Middle frontal gyrus (tissue), 1 donor: ENCODE data around the gene DNAJC2.
"Not testable (repeated sequence)": the region's sequence is repeated elsewhere in the genome, so short reads cannot be mapped to it uniquely, and the experiment has no call there.

Source experiments
- DNase-seq: peaks from one replicate; pipeline ENCODE4 v3.0.0-alpha.2; 2015; ENCODE audit warnings: low spot score; ENCODE audit errors: extremely low spot score

Gene DNAJC2

DNA sequence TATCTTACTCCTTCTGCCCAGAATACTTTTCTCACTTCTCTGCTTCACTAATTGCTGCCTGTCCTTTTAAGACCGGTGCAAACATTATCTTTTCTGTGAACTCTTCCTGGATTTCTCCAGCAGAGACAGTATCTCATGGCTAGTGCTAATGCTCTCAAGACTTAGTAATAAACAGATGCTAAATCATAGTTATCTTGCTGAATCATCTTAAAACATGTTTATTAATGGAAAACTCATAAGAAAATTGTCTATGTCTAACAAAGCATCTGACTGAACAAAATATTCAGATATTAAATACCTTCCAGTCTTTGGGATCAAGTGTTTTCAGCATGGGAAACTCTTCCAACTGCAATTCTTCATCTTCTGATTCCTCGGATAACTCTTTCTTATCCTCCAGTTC lies 3.1 kb downstream of the DNAJC2 start:
- no peak for DNase-seq

DNA sequence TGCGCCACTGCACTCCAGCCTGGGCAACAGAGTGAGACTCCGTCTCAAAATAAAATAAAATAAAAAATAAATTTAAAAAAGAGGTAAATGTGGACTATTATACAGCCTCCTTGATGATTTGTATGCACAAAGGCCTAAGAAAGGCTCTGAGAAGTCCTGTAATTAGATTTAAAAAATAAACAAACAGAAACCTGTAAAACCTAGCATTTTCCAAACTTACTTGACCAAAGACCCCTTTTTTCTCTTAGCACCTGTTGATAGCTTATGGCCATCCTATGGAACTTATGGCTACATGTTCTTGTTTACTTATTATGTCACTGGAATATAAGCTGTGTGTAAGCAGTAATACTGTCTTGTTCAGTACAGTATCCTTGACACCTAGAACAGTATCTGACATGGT lies 5.7 kb downstream of the DNAJC2 start:
- no peak for DNase-seq

DNA sequence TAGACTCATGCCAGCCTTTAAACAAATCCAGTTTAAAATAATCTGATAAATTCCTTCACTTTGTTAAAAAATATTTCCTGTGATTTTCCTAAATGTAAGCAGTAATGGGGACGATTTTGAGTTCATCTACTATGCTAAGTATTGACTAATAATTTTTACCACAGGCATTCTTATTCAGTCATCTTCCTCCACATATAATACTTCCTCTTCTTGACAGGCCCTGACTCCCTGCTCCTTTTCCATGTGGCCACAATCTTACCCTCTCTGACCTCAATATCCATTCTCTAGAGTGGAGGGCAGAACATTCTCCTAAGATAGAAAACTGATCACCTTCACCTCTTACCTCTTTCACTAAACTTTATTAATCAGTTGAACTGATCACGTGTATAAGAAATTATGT lies 7.8 kb downstream of the DNAJC2 start:
- DNase-seq: no peak

DNA sequence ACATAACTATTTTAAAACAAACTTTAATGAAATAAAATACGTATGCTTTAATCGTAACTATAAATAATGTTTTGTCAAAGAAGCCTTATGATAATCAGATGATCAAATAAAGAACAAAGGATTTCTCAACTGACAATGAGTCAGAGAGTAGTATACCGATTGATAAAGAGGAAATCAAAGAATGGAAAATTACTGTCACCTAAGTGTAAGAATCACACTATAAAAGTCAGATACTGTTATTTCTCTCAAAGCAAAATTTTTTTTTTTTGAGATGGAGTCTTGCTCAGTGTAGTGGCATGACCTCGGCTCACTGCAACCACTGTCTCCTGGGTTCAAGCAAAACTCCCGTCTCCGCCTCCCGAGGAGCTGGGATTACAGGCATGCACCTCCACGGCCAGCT lies 18.8 kb downstream of the DNAJC2 start:
- DNase-seq: no peak

DNA sequence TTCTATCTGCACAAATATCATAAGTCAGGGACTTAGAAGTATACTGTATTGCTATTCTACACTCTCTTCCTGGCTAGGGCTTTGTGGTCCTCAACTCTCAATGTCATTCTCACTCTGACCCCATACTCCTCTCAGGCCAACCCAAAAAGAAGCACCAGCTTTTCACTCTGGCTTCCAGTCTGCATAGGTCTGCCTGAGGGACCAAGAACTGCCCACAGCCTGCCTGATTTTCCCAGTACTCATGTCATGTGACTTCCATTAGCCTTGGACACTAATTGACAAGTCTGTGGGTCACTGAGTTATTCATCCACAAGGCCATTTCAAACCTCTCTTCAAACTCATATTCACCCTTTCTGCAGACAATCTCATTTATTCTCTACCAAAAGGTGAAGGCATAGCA lies 27.6 kb downstream of the DNAJC2 start:
- DNase-seq: no peak

DNA sequence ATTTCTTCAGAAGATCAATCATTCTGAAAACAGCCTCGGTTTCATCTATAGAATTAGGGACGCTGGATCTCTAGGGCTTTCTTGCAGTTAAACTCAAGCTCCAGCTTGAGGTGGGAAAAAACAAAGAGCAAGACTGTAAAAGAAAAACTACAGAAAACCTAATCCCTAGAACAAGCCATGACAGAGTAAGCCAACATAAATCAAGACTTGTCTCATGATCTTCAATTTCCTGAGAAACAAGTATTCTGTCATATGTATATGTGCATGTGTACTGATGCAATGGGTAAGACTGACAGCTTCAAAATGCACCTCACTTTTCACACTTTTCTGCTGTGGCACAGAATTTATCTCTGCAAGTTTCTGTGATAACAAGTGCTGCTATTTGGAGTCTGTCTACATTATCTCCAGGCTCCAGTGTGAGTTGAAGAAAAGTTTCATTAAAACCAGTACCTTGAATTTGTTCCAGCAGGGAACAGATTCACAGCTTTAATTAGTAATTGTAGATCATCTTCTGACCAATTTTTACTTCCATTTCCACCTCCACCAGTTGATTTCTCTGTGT lies 28.1 kb downstream of the DNAJC2 start:
- DNase-seq: no peak

DNA sequence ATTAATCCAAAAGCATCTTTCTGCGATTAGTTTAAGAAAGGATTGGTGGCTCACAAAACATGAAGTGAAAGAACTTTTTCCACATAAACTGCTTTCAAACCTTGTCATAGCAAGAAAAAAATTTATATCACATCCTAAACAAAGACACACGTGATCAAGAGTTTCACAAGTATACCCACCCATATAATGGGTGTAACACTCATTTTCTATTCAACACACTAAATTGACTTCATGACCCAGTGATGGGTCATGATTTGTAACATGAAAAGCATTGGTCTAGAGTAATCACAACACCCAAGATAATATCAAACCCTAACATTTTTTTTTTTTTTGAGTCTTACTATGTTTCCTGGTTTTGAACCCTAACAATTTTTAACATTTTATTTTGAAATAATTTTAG lies 29.7 kb downstream of the DNAJC2 start:
- no peak for DNase-seq

DNA sequence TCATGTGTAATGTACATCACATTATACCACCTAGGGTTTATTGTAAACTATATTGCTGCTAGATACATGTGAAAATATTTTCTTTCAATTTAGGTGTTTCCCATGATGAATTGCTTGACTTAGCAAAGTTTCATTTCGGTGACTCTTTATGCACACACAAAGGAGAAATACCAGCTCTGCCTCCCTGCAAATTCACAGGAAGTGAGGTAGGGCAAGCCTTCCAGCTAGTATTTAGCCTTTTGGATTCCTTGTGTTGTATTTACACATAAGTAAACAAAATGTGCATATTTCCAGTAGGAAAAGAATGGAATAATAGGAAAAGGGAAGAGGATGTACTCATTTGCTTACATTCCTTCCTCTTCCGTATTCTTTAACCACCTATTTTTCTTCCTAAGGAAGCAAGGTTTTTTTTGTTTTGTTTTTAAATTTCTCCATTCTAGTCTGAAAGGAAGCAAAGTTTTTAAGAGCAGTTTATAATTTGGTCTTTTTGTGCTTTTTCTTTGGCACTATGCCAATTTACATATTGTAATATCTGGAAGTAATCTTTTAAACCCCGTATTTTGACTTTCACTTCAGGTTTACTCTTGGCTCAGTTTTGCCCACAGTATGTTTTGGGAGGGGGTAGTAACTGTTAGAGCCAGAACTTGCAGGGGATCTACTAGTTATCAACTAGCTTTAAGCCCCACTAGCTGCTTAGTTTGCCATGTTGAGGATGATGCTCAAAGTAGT lies 36.9 kb downstream of the DNAJC2 start:
- no peak for DNase-seq

DNA sequence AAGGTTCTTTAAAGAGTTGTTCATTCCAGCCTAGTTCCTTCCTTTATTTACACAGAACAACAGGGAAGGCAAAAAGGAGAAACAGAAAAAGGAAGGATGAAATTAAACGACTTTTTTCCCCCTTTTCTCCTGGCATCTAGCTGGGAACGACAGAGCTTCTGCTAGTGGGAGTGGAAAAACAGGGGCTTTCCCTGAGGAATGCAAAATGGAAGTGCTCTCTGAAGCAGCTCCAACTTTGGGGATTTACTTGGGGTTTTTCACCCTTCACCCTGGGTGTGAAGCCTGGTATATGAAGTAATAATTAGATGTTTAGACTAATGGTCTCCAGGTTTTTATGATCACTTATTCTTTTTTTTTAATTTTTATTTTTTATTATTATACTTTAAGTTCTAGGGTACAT lies 43.1 kb downstream of the DNAJC2 start:
- DNase-seq: no peak

DNA sequence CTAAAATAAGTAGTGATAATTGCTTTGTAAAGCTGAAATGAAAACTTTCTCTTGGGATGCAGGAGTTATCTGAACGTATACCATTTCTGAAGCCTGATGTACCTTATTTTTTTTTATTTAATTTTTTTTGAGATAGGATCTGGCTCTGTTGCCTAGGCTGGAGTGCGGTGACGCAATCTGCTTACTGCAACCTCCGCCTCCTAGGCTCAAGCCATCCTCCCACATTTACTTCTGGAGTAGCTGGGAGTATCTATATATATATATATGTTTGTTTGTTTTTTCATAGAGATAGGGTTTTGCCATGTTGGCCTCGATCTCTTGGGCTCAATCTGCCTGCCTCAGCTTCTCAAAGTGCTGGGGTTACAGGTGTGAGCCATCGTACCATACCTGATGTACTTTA lies 44.9 kb downstream of the DNAJC2 start:
- DNase-seq: no peak

DNA sequence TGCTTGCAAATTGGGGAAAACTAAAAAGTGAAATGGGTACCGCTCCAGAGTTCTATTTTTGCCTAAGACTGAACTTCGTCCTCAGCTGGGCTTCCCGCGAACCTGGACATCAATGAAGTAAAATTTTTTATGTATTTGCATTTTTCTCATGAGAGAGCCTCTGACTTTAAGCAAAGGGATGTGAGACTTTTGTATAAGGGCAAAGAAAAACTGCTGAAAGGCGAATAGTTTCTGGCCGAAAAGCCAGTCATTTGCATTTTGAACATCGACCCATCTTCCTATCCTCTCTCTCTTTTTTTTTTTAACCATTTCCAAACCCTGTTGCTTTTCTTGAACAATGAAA lies 46.8 kb downstream of the DNAJC2 start:
- no peak for DNase-seq

DNA sequence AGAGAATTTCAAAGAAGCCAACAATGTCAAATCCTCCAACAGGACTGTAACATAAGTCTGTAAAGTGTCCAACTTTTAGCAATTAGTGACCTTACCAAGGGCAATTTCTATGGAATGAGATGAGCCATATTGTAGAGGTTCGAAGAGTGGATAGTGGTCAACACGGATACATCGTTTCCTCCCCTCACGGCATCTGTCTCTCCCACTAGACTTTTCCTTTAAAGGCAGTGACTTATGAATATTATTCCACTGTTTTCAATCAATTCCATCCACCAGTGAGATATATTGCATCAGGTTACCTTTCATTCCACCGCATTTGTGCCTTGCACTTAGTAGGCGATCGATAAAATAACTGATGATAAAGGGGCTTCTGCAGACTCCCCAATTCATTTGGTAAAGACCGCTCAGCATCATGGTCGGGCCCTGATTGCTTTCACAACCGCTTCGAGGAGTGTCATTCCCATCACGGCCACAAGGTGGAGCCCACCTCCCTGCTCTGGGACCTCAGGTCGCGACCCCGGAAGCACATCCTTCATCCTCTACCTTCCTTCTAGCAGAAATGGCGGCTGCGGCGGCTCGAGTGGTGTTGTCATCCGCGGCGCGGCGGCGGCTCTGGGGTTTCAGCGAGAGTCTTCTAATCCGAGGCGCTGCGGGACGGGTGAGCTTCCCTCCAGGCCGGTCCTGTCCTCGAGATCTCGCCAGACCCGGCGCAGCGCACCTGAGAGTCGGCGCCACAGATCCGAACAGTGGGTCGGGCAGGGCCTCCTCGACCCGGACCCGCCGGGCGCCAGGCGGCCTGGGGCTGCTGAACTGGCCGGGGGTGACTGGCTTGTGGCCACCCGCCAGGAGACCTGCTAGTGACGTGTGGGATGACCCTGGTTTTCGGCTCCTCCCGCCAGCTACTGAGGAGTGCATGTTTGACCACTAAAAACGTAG lies 47.4 kb downstream of the DNAJC2 start, which contains the start of gene PMPCB:
Gene PMPCB (plus strand): TSS at position 535 of the 936 bp plus-strand sequence. CDS start 25 bp downstream, at position 560.
- DNase-seq: peak; percentile 94

DNA sequence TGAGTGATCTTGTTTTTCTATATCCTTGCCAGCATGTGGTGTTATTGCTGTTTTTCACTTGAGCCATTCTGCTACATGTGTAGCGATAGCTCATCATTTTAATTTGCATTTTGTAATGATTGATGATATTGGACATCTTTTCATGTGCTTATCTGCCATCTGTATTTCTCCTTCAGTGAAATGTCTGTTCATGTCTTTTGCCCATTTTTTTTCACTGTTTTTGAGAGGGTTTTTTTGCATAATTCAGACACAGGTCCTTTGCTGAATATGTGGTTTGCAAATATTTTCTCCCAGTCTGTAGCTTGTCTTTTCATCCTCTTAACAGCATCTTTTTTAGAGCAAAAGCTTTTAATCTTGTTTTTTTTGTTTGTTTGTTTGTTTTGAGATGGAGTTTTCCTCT lies 51.0 kb downstream of the DNAJC2 start:
- no peak for DNase-seq

DNA sequence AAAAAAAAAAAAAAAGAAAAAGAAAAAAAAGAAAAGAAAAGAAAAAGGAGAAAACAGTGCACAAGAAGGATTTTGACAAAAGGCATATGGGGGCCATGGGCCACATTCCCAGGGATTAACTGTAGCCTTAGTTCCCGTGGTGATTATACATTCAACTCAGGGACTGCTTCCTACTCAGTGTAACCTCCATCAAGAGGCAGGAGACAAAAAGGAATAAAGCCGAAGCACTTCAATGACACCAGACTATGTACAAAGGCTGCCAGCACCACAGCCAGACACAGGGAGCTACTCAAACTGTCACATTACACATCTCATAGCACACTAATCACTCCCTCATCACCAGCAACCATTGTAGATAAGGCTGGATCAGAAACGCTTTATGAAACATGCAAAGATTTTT lies 52.4 kb downstream of the DNAJC2 start:
- DNase-seq: no peak

DNA sequence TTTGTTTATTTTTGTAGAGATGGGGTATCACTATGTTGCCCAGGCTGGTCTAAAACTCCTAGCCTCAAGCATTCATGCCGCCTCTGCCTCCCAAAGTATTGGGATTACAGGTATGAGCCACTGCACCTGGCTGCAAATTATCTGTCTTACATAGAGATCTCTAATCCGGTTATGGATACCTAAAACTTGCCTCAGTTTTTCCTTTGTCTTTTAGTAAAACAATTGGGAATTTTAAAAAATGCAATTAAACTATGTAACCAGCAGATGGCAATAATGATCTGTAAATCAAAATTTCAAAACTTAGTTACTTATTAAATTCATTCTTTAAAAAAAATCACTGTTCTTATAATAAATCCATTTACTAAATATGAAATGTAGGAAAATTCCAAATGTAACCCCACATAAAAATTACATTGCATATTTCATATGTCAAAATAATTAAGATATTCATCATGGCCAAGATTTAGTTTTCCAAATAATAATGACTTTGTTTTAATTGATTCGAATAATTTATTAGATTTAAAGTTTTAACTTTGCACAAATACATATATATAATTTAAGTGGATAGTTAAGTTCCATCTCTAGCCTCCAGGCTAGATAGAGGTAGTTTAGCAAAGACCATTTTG lies 61.7 kb downstream of the DNAJC2 start:
- DNase-seq: not testable (repeated sequence)

DNA sequence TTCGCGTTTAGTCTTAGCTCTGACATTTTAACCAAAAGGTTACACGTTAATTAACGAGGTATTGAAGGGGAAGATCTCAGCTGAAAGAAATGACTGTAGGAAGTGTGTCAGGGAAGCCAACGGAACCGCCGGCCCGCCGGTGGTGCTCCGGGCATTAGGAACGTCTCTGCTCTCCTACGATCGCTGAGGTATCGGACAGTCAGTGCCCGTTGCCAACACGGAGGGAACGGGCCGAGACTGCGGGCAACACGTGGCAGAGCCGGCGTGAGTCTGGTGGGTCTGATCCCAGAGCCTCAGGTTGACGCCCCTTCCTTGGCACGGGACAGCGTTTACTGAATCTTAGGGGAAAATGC lies 63.8 kb downstream of the DNAJC2 start:
- not testable (repeated sequence) for DNase-seq

DNA sequence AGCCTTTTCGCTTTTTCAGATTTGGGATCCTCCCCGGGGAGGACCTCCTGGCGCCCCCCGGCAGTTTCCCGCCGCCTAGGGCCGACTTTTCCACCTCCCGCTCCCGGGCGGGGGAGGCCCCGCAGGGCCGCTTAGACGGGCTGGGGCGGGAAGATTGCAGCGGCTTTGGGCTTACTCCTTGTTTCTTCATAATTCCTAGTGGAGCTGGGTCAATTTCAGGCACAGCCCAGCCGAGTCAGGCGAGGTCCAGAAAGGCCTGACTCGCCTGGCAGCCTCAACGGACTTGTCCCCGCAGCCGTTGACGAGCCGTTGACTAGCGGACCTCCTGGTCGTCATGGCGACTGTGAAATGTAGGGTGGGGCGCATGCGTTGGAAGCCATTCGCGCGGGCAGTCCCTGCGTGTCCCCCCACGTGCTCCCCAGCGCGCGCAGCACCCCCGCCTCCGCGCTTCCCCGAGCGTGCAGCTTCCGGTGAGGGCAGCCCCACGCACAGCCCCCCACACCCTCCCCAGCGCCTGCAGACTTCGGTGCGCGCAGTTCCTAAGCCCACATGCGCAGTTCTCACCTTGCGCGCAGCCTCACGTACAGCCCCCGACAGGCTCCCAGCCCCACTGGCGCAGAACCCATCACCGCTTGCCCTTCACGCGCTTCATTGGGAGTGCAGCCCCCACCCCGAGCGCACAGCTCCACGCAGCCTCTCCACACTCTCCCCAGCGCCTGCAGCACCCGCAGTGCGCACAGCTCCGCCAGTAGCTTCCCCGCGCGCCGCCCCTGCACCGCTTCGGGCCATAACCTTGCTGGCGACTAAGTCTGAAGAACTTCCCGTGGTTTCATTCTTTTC lies 64.4 kb downstream of the DNAJC2 start:
- peak; percentile 33 for DNase-seq

DNA sequence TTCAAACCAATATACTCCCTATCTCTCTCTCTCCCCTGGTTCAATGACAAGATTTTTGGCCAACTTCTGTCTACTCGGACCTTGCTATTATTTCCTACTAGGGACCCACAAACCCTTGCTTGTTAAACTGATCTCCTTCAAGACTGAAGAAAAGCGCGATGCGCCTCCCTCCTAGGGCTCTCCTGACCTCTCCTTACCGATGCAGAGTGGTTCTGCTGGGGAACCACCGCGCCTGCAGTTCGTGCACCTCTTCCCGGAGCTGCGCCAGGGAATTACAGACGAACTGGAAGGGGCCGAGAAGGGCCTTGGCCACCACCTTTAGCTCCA lies 65.0 kb downstream of the DNAJC2 start:
- peak; percentile 20 for DNase-seq

DNA sequence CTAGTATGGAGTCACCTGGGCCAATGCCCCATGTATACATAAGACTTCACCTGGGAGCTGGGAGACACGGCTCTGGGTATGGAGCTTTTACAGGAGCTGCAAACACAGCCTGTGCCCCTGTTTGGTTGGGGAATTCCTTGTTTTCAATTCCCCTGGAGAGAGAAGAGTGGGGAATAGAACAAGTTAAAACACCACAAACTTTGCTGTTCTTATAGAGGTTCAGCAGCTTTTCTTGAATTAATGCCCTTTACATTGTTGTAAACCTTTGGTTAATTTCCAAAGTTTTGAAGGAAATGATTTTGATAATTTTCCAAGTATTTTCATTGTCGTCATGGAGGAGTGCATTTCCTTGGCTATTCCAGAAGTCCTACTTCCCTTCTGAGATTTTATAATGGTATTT lies 66.4 kb downstream of the DNAJC2 start:
- DNase-seq: not testable (repeated sequence)

DNA sequence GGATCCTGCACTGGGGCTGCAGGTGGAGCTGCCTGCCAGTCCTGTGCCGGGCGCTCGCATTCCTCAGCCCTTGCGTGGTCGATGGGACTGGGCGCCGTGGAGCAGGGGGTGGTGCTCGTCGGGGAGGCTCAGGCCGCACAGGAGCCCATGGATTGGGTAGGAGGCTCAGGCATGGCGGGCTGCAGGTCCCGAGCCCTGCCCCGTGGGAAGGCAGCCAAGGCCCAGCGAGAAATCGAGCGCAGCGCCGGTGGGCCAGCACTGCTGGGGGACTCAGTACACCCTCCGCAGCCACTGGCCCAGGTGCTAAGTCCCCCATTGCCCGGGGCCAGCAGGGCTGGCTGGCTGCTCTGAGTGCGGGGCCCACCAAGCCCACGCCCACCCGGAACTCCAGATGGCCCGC lies 69.7 kb downstream of the DNAJC2 start:
- not testable (repeated sequence) for DNase-seq

DNA sequence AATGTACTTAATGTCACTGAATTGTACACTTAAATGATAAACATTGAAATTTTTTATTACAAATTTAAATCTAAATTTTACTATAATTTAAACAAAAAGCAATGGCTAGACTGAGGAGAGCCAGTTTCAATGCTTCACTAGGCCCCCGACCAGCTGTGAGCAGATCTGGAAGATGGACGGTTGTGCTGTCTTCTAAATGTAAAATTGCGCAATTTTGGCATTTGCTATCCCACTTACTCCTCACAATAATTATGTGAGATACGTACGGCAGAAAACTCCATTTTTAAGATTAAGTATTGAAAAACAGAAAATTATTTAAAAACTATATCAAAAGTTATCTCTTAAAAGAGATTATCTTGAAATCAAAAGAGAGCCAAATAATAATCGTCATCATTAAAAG lies 71.2 kb downstream of the DNAJC2 start:
- not testable (repeated sequence) for DNase-seq
